Measurements from ENCODE around the gene FLAD1.
"Not testable (repeated sequence)": the region's sequence is repeated elsewhere in the genome, so short reads cannot be mapped to it uniquely, and the experiment has no call there.

Gene FLAD1

DNA sequence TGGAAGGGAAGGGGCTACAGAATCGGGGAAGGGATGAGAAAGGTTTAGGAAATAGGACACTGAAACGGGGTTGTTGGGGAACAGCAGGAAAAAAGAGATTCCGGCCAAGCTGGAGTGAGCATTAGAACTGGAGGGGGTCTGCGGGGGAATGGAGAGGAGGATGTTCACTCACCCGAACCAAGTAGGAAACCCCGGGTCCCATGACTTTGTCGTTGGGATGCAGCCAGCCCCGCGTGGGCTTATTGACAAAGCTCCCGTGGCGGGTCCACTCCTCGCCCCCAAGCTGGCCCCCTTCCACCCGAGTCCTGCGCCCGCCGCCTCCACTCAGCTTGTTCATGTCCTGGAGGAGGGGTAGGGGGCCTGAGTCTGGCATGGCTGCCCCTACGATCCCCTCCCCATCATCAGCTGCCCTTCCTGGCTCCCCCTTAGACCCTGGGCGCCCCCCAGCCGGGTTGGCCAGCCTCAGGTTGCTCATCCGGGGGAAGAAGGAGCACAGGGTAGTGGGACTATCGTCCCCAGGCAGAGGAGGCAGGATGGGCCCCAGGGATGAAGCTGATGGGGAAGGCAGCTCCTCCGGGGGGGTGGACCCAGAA, 13.2 kb upstream of the FLAD1 start:
- DNase-seq = no peak

DNA sequence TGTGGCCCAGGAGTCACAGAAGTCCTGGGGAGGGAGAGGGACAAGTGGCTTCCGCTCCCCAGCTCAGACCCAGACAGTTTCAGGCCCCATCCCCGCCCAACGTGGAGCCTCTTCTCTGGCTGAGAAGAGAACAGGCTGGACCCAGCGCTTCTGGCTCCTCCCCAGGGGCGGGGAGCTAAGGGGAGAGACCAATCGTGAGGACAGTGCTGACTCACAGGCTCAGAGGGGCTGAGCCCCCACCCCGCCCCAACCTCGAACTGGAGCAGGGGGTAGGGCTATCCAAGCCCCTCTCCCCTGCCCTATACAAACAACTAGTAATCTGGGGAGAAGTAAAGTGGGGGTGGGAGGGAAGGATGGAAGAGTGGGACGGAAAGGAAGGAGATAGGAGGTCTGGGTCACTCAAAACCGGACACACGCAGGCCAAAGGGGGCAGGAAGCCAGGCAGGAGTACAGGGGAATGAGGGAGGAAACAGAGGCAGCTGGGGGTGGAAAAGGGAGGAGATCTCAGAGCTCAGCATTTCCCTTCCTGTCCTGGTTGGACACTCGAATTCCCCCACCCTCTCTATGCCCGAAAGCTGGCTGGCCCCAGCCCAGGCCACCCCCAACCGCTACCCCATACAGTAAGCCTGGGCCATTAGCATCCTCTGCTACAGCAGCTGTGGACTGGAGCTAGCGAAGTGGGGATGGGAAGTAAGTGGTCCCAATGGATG, 12.4 kb upstream of the FLAD1 start, which contains the start of gene SHC1:
Gene SHC1, minus strand, starts transcription at position 117 of the 710 bp plus-strand sequence. CDS start 221 bp downstream, outside the sequence.
- DNase-seq = no peak

DNA sequence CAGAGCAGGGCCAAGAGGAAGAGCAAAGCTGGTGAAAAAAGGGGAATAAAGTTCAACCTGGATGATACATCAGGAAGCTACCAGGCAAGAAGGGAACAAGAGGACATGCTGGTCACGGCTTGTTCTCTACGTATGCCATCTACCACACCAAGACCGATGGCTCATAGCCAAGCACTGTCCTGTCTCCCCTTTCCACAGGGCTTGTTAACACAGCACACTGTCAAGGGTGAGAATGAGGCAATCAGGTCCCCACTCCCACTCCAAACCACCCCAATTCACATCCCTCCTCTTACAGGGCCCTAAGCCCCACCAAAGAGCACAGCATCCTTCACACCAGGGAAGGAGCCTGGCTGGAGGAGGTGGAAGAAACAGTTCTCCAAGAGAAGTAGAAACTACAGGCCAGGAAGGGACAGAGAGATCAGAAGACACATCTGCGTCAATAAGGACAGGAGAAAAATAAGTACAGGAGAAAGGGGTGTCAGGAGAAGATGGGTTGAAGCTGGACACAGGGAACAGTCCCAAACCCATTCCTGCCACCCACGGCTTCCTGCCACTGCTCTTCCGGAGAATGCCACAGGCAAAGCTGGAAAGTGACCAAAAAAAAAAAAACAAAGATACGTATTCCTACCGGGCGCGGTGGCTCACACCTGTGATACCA, 11.7 kb upstream of the FLAD1 start:
- no peak for DNase-seq

DNA sequence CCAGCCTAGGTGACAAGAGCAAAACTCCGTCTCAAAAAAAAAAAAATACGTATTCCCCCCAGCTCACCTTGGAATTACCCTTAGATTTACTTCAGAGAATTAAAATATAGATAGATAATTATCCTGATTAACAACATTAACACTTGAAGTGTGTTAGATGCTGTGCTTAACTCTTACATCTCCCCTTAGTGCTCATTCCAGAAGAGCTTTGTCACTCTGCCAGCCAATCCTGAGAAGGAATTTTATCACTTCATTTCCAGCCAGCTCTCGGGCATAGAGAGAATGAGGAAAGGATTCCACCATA, 11.0 kb upstream of the FLAD1 start:
- DNase-seq = no peak

DNA sequence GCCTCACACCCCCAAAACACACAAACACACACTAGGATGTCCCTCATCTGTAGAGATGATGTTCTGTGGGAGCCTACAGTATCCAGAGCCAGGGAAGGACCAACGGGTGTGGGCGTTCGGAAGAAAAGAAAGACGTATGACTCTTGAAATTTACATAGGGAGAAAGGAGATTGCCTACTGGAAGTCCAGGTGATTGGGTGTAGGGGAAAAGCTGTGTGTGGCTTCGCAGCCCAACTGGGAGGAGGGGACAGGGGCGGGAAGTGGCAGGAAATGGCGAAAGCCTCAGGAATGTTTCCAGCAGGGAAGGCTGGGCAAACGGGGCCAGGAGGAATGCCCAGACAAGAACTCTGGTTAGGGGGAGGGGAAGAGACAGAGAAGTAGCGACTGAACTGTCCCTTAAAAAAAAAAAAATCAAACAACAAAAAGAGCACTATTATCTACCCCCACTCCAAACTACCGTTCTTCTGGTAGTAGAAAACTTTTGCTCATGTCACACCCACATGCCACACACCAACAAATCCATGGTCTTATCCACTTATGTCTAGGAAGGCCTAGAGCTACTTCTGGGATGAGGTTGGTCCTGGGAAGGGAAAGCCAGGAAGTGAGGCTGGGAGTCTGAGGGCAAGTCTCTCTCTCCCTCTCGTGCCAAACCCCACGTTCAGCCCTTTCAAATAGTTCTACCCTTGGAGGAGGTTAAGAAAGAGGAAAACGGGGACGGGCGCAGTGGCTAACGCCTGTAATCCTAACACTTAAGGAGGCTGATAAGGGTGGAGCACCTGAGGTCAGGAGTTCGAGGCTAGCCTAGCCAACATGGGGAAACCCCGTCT, 10.4 kb upstream of the FLAD1 start:
- no peak for DNase-seq

DNA sequence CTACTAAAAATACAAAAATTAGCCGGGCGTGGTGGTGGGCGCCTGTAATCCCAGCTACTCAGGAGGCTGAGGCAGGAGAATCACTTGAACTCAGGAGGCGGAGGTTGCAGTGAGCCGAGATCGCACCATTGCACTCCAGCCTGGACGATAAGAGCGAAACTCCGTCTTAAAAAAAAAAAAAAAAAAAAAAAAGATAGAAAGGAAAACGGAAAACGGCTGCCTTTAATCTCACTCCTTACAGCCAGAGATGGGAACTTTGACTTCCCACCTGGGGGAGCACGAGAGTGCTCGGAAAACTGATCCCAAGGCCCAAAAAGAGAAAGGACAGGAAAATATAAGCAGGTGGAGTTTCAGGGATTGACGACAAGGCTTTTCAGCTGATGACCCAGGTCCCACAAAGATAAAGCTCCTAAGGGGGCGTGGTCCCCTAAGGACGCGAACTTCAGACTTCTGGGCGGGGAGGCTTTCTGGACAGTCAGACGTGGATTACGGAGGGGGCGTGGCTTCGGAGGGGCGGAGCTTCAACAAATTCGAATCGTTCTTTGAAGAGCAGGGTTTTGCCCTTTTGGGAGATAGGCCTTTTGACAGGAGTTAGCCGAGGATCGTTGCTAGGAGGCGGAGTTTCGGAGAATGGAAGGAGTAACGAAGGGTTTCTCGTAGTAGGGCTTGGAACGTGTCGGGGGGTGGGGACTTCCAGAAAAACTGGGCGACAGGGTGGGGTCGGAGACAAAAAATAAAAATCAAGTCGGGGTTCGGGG, 9.6 kb upstream of the FLAD1 start:
- peak; percentile 99 for DNase-seq

DNA sequence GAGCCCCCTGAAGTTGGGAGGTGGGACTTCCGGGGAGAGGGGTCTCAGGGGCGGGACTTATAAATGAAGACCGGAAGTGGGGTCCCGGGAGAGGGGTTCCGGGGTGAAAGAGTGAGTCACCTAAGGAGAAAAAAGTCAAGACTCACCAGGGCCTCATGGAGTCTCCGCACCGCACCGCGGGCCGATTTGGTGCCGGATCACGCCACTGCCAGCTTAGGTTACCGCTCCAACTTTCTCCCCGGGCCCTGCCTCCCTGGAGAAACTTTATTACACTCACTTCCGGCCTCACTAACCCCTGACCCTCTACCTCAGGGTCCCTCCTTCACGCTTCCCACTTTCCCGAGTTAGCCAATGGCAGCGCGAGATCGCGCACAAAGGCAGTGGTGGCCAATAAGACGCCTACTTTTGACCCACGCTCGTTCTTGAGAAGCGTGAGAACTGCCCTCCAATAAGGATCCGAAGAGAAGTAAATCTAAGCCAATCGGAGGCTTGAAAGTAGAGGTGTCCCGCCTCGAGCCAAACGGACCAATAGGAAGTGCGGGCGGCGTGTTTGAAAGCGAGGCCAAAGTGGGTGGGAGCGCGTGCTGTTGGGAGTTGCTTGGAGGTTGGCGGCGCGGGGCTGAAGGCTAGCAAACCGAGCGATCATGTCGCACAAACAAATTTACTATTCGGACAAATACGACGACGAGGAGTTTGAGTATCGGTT, 8.9 kb upstream of the FLAD1 start, which contains the start of gene CKS1B:
Gene CKS1B, plus strand, starts transcription at position 580 of the 706 bp plus-strand sequence. Its CDS starts 65 bp downstream, at position 645.
- peak; percentile 100 for DNase-seq

DNA sequence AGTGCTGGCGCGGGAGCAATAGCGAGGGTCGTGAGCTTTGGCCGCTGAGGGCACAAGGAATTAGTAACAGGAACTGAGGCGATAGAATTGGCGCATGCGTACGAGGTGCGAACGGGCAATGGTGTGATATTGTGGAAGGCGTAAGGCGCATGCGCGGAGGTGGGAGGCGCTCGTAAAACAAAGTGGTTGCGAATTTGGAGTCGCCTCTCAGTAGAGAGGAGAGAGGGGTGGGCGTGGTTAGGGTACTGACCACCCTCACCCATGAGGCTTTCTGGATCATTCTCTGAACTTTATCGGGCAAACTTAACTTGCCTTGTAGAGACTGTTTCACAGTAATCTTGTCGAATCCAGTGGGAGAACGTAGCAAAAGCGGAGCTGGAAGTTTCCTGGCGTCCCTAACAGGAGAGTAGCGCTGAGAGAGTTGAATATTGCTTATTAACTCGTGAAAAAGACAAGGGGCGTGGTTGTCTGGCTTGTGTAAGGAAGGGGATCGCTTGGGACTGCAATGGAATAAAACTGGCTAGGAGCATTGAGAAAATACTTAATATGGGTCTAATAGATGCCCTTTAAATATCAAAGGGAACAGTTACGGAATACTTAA, 8.2 kb upstream of the FLAD1 start:
- DNase-seq = peak; percentile 100

DNA sequence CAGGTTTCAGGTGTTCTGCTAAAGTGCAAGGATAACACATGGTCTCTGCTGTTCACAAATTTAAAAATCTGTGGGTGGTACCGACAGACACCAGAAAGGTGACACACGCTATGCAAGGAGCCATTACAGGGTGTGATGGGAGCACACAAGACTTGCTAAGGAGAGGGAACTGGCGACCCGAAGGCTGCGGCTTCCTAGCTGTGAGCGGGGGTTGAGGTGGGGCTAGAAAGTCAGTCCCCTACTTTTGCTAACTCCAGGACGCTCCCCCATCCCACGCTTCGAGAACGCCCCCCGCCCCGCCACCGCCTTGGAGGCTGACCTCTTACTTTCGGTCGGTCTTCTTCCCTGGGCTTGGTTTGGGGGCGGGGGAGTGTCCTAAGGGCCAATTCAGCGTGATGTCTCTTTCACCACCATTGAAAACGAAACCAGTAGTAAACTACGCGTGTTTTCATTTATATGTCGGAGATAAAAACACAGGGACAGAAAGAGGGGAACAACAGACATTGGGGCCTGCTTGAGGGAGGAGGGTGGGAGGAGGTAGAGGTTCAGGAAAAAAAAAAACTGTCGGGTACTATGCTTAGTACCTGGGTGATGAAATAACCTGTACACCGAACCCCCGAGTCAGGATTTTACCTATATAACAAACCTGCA, 7.6 kb upstream of the FLAD1 start:
- peak; percentile 57 for DNase-seq

DNA sequence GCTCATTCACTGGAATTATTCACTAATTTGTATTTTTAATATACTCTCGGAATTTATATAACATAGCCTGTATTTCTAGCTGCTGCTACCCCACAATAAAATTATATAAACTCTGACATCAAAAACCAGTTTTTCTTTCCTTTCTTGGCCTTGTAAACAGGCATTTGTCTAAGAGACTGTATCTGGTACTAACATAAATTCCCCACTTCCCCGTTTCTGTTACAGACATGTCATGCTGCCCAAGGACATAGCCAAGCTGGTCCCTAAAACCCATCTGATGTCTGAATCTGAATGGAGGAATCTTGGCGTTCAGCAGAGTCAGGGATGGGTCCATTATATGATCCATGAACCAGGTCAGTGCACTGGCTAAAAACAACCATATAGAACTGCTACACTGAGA, 5.4 kb upstream of the FLAD1 start:
- DNase-seq = not testable (repeated sequence)

DNA sequence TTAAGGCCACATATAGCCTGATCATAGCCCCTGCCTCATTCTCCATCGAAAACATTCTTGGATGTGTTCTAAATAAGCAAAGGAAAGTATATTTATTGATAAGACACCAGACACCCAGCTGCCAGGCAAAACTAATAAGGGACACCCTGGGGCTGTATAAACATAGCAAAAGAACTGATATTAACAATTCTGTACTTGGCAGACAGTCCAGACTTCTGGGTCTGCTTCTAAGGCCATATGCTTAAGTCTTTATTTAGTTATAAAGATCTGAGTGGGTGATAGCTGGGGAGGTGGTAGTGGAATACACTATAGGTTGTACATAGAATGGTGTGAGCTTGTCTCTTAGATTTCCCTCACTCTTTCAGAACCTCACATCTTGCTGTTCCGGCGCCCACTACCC, 4.8 kb upstream of the FLAD1 start:
- DNase-seq = no peak

DNA sequence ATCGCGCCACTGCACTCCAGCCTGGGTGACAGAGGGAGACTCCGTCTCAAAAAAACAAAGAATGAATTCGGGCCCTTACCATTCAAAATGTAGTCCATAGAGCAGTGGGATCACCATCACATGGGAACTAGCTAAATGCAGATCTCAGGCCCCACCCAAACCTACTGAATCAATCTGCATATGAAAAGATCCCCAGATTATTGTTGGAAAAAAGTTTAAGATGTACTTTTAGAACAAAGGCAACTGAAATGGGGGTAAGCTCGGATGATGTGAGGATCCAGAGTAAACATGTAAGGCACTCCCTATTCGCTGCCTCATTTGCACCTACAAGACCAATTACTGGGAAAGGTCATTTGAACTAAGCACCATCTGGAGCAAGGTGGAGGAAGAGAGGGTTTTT, 803 bp upstream of the FLAD1 start:
- no peak for DNase-seq

DNA sequence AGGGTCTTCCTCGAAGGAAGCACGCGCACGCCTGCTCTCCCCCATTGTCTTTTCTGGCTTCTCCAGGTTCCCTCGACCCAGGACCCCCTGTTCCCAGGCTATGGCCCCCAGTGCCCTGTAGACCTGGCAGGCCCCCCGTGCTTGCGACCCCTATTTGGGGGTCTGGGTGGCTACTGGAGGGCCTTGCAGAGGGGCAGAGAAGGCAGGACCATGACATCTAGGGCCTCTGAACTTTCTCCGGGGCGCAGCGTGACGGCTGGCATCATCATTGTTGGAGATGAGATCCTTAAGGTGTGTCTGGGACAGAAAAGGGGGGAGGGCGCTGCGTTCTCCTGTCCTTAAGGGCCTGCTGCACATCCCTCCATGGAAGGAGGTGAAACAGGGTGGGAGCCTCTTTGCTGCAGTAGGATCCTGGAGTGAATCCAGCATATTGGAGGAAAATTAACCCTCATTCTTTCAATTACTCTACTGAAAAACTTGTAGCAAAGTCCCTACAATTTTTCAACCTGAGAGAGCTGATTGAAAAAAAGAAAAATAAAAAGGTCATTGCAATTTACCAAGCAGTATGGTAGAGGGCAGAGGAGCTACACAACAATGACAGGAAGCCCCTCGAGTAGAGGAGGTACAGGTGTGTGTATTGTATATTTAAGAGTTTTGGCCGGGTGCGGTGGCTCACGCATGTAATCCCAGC, 777 bp downstream of the FLAD1 start:
- no peak for DNase-seq

DNA sequence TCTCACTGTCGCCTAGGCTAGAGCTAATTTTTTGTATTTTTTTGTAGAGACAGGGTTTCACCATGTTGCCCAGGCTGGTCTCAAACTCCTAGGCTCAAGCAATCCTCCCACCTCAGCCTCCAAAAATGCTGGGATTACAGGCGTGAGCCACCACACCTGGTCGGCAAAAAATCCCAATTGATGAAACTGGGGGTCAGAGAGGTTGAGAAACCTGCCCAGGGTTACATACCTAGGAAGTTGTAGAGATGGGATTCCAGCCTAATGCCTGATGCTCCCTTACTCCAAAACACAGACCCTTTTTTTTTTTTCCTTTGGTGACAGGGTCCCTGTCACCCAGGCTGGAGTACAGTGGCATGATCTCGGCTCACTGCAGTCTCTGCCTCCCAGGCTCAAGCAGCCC, 3.6 kb downstream of the FLAD1 start:
- DNase-seq = not testable (repeated sequence)

DNA sequence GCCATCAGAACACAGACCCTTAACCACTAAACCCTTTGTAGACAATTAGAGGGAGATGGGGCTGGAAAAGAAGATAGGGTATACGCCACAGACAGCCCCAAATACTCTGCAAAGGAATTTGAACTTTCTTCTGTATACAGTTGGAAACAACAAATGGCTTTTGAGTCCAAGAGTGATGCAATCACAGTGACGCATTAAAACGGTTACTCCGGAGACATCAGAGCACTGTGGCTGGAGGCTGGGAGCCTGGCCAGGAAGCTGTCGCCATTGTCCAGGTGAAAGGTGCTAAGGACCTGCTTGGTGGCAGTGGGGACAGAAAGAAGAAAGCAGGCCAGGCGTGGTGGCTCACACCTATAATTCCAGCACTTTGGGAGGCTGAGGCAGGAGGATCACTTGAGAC, 4.2 kb downstream of the FLAD1 start:
- no peak for DNase-seq

DNA sequence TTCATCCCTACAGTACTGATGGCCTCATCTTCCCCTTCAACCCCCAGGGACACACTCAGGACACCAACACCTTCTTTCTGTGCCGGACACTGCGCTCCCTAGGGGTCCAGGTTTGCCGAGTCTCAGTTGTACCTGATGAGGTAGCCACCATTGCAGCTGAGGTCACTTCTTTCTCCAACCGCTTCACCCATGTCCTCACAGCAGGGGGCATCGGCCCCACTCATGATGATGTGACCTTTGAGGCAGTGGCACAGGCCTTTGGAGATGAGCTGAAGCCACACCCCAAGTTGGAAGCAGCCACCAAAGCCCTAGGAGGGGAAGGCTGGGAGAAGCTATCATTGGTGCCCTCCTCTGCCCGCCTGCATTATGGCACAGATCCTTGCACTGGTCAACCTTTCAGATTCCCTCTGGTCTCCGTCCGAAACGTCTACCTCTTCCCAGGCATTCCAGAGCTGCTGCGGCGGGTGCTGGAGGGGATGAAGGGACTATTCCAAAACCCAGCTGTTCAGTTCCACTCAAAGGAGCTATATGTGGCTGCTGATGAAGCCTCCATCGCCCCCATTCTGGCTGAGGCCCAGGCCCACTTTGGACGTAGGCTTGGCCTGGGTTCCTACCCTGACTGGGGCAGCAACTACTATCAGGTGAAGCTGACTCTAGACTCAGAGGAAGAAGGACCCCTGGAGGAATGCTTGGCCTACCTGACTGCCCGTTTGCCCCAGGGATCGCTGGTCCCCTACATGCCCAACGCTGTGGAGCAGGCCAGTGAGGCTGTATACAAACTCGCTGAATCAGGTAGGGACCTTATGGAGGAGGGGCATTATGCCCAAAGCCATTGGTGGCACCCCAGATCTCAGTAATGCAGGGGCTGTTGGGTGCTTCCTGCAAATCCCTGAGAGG, 5.2 kb downstream of the FLAD1 start:
- no peak for DNase-seq

DNA sequence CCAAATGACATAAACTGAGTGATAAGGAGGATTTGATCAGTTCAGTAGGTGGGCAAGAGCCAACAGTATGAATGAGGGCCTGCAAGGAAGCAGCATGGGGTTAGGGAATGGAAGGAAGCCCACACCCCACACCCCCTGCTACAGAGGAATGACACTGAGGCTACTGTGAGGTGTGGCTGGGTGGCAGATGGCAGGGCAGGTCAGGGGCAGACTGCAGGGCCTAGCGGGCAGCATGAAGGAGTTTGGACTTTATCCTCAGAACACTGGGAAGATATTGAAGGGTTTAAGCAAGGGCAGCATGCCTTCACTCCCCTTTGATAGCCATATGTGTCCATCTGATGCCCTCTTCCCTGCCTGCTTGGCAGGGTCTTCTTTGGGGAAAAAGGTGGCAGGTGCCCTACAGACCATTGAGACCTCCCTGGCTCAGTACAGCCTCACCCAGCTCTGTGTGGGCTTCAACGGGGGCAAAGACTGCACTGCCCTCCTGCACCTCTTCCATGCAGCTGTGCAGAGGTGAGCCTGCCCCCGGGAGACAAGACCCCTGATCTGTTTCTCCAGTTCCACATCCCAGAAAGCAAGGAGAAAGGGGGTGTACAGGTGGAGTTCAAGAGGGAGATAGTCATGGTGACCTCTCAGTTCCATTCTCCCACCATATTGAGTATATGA, 6.2 kb downstream of the FLAD1 start:
- no peak for DNase-seq

DNA sequence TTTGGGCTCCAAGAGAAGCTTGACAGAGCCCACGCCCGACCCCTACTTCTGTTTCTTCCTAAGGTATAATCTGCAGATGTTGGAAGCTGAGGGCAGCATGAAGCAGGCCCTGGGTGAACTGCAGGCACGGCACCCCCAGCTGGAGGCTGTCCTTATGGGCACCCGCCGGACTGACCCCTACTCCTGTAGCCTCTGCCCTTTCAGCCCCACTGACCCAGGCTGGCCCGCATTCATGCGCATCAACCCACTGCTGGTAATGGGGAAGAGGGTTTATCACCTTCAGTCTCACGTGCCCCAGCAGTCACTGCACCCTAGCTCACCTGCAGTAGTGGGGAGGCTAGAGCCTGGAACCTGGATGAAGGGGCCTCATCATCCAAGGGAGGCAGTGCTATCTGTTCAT, 7.1 kb downstream of the FLAD1 start:
- no peak for DNase-seq

Measured in NCI-H345 (cell line).